Endothelial cell of umbilical vein (primary cell): Measurements from ENCODE around the gene HHLA2.

Experiments used
- CTCF ChIP-seq, 2 donors: IDR thresholded peaks; 1 replicate in 1 of 2; 2 replicates in 1 of 2; pipeline ENCODE4 v1.5.1; 2011; ENCODE audit warnings: low read length in 2 of 2, mild to moderate bottlenecking in 2 of 2, moderate library complexity in 2 of 2, control low read depth in 1 of 2, inconsistent platforms in 1 of 2, low read depth in 1 of 2; ENCODE audit not compliant: insufficient read depth in 1 of 2; ENCODE audit errors: extremely low read depth in 1 of 2
- EZH2 ChIP-seq: IDR thresholded peaks from 2 replicates; pipeline ENCODE4 v1.6.1; 2012; ENCODE audit warnings: borderline replicate concordance, low read depth, mild to moderate bottlenecking, moderate library complexity, low read length, inconsistent platforms; ENCODE audit not compliant: severe bottlenecking
- JUN ChIP-seq: IDR thresholded peaks from 2 replicates; pipeline ENCODE4 v1.6.1; 2011; ENCODE audit warnings: borderline replicate concordance, low read depth; ENCODE audit not compliant: insufficient read length, insufficient read depth
- MYC ChIP-seq: IDR thresholded peaks from one replicate; pipeline ENCODE4 v1.6.1; 2011; ENCODE audit warnings: mild to moderate bottlenecking, low read depth, low read length
- POLR2A ChIP-seq: IDR thresholded peaks from 2 replicates; pipeline ENCODE4 v1.6.1; 2012; ENCODE audit warnings: low read depth, mild to moderate bottlenecking, control low read depth, low read length
- POLR2AphosphoS5 ChIP-seq: IDR thresholded peaks from 2 replicates; pipeline ENCODE4 v1.6.1; 2012; ENCODE audit warnings: low read depth, mild to moderate bottlenecking, control low read depth, low read length, moderate library complexity; ENCODE audit not compliant: insufficient read depth

GRCh38 chr3:108343491-108343890, 47.1 kb downstream of the HHLA2 start:
- TF ChIP-seq POLR2A (no peak), JUN (no peak), CTCF (IDR thresholded peaks at IDR 0.05; ENCODE audit: extremely low read depth in 1 of 2, insufficient read depth in 1 of 2, low read depth in 1 of 2, low read length in 2 of 2) (no peak), POLR2AphosphoS5 (no peak), EZH2 (no peak), MYC (no peak)
